Right forelimb (tissue), 1 donor: ENCODE measurements around the gene ZSCAN23.
"Not testable (repeated sequence)": the region's sequence is repeated elsewhere in the genome, so short reads cannot be mapped to it uniquely, and the experiment has no call there.

ENCODE experiments used
- DNase-seq: peaks from one replicate; pipeline ENCODE4 v3.0.0-alpha.2; 2018

Gene ZSCAN23

GRCh38 chr6:28443112-28443773 lies at the start of gene ZSCAN23:
Gene ZSCAN23, minus strand, starts transcription at chr6:28443491. Its CDS starts 7,225 bp downstream, at chr6:28436266.
- peak; percentile 86 for DNase-seq

GRCh38 chr6:28491984-28492317 lies 48.7 kb upstream of the ZSCAN23 start:
- DNase-seq, result no peak

GRCh38 chr6:28490205-28490890 lies 47.1 kb upstream of the ZSCAN23 start:
- peak; percentile 61 for DNase-seq

DNA sequence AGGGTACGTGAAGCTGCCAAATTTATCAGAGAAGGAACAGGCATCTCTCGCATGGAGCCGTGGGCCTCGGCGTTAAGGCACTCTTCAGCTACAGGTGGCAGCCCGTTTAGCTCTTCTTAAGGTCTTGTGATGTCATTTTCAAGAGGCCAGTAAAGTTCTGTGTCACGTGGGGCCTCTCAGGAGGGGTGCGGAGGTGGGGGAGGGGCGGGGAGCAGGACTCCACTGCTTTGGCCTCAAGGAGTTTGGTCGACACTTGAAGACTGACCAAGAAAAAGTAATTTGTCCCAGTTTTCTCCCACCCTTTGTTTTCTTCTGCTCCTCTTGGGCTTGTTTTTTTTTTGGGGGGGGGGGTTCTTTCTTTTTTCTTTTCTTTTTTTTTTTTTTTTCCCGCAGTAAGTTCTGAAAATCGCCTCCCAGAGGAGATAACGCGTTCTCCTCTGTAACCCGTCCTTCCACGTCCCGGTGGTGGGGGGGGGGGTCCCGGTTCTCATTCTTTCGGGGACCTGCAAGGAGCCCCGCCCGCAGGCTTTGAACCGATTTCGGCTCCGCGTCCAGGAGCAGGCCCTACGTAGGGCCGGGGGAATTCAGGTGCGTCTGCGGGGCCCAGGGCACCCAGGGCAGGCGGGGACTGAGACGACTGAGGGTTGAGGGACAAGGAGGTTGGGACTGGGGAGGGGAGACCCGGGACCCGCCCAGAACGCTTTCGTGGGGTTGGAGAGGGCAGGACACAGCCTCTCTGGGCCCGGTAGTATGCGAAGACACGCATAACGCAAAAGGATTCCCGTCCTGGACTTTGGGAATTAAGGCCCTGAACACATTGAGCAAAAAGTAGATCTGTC lies 46.3 kb upstream of the ZSCAN23 start:
- peak; percentile 67 for DNase-seq

DNA sequence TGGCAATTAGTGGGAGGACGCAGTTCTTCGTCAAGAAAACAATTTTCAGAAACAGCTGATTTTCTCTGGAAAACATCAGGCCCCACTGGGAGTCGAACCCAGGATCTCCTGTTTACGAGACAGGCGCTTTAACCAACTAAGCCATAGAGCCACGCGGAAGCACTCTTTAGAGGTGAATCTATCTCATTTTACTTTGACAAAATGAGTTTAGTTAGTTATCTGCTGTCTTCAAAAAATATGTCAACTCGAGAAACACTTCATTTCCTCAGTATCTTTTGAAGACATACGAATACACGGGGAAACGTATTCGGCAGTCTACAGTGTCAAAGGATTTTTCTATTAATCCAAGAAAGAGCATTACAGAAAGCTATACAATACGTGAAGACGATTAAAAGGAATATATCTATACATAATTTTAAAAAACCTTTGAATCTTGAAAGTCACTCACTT lies 45.6 kb upstream of the ZSCAN23 start:
- DNase-seq, result no peak

DNA sequence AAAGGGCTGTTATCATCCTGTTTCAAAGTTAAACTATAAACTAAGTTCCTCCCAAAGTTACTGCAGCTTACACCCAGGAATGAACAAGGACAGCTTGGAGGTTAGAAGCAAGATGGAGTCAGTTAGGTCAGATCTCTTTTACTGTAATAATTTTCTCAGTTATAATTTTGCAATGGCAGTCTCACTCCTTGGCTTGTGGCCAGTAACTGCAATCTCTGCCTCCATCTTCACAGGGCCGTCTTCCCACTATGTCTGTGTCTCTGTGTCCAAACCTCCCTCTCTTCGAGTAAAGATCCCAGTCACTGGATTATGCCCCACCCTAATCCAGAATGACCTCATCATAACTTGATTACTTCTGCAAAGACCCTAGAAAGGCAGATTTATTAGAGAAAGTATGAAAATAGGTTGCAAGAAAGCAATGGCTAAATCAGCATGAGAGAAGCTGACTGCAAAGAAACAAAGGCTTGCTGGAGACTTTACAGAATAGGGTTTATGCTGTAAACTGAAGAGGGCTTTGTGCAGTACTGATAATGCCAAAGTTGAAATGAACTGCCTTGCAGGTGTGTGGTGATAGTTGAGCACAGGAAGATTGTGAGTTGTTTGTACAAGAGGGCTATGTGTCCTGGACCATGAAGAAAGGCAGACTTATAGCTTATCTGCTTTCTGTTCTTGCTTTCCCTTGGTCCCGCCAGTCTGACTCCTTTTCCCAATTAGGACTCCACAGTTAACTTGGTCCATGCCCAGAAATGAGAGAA lies 43.9 kb upstream of the ZSCAN23 start:
- no peak for DNase-seq

- no peak for DNase-seq
These were observed 43.2 kb upstream of the ZSCAN23 start for GRCh38 chr6:28486533-28486932.

DNA sequence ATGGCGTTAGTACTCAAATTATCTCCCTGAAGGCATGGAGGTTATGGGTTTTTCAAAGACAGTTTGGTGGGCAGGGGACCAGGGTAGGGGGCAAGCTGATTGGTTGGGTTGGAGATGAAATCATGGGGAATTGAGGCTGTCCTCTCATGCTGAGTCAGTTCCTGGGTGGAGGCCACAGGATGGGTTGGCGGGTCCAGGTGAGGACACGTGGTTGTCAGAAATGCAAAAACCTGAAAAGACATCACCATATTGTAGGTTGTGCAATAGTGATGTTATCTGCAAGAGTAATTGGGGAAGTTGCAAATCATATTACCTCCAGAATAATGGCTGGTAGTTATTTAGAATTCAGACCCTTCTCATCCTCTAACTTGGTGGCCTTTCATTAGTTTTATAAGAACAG lies 42.2 kb upstream of the ZSCAN23 start:
- DNase-seq, result no peak

DNA sequence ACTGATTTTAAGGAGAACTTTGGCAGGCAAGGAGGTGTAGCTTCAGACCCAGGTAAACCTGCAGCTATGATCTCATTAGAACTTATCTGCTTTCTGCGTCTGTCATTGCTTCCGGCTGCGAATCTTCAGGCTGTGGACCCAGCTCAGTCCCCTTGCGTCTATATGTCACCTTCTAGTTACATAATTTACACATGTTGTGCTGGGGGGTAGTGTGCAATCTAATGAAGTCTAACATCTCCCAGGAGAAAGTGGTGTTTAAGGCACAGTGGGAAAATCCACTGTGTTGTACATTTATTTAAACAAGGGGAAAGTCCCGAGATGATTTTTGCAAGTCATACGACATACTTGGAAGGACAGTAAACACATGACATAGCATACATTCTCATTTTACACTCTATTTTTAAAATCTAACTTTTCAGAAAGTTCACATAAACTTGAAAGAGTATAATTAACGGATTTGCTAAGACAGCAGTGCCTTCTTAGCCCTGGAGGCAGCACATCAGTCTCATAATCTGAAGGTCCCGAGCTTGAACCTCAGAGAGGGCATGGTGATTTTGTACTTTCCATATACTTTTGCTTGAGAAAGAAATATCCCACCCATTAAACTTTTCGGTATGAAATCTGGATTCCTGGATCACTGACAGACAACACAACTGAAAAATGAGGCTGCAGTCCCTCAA lies 37.1 kb upstream of the ZSCAN23 start:
- DNase-seq, result no peak

GRCh38 chr6:28478518-28478917 lies 35.2 kb upstream of the ZSCAN23 start:
- no peak for DNase-seq

DNA sequence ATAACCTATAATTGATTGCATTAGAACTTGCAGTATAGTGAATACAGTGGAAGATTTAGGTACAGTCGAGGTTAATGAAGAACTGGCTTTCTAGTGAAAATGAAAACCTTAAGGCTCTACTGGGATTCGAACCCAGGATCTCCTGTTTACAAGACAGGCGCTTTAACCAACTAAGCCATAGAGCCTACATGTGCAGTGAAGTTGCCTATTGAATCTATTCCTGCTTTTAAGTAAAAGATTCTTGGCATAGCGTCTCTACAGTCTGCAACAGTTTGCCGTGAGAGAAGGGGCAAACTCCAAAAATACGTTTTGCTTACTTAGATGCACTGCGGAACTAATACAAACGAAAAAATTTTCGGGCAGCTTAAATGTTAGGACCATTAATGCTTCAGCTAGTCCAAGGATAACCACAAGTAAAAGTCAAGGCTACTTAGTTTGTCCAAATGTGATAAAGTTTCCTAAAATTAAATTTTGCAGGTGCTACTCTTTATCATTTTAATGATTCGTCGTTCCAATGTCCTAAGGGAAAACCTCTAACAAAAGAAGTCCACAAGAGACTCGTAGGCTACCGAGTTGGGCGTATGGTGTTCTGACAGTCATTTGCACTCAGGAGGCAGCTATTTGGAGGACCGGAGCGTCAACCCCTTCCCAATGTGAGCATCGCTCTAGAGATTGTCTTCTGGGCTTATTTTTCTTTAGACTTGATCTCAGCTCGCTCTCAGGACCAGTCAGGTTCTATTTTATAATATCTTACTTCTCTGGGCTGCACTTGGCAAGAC lies 31.3 kb upstream of the ZSCAN23 start:
- DNase-seq, result no peak

DNA sequence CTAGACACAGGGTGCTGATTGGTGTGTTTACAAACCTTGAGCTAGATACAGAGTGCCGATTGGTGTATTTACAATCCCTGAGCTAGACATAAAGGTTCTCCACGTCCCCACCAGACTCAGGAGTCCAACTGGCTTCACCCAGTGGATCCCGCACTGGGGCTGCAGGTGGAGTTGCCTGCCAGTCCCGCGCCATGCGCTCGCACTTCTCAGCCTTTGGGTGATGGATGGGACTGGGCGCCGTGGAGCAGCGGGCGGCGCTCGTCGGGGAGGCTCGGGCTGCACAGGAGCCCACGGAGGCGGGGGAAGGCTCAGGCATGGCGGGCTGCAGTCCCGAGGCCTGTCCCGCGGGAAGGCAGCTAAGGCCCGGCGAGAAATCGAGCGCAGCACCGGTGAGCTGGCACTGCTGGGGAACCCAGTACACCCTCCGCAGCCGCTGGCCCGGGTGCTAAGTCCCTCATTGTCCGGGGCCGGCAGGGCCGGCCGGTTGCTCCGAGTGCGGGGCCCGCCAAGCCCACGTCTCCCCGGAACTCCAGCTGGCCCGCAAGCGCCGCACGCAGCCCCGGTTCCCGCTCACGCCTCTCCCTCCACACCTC lies 26.0 kb upstream of the ZSCAN23 start:
- DNase-seq, result not testable (repeated sequence)

DNA sequence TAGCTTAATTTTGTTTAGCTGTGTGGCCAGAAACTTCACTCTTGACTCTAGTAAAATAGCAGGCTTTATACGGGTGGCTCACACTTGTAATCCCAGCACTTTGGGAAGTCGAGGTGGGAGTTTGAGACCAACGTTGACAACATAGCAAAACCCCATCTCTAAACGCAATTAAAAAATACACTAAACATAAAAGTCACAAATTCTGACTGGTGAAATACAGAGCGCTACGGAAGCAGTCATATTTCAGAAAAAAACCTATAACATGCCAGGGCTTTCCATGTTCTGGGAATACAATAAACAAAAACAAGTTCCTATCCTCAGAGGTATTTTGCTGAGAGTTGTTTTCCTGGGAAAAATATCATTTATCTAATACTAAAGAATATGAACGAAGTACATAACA lies 24.8 kb upstream of the ZSCAN23 start:
- no peak for DNase-seq

DNA sequence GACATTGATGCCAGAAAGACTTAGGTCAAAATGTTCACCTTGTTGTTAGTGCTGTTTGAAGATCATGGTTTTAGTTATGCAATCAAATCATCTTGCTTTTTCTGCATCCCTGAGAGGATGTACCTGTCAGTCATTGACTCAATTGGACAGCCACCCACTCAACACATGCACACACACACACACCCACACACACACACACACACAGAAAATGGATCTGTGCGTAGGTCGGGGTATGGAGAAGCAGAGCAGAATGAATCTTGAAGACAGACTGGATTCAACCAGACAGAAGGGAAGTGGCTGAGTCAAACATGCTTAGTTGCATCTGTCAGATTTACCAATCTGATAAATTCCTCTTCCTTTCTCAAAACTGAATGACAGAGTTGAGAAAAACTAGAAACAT lies 19.1 kb upstream of the ZSCAN23 start:
- no peak for DNase-seq

GRCh38 chr6:28458568-28458967 lies 15.3 kb upstream of the ZSCAN23 start:
- DNase-seq, result no peak

DNA sequence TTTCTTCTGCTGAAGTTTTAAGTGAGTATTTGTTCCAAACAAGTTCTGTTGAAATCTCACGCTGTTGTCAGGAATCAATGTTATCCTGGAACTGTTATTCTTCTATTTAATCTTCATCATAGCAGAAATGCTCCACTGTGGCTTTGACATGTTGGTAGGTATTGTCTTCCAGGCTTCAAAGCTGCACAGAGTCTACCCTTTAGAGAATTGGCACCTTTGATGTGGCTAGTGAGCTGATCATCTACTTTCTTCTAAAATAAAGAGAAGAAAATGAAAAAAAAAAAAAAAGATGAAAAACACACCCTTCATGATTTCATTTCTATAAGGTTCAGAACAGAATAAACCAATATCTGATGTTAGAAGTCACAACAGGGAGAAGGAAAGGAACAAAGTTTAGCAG lies 5.8 kb upstream of the ZSCAN23 start:
- no peak for DNase-seq

DNA sequence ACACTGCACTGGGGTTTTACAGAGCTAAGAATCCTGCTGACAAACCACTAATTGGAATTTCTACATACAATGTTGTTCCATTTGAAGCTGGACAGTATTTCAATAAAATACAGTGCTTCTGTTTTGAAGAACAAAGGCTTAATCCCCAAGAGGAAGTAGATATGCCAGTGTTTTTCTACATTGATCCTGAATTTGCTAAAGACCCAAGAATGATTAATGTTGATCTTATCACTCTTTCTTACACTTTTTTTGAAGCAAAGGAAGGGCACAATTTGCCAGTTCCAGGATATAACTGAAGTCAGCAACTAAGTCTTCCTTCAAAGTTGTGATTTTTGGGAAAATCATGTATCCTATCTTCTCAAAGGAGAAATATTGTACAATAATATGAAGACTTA lies 4.2 kb upstream of the ZSCAN23 start:
- not testable (repeated sequence) for DNase-seq

GRCh38 chr6:28446818-28447511 lies 3.7 kb upstream of the ZSCAN23 start:
- peak; percentile 55 for DNase-seq

- DNase-seq, result not testable (repeated sequence)
These were observed 1.5 kb upstream of the ZSCAN23 start for GRCh38 chr6:28444759-28445158.

- no peak for DNase-seq
These were observed 705 bp downstream of the ZSCAN23 start for GRCh38 chr6:28442586-28442985.

DNA sequence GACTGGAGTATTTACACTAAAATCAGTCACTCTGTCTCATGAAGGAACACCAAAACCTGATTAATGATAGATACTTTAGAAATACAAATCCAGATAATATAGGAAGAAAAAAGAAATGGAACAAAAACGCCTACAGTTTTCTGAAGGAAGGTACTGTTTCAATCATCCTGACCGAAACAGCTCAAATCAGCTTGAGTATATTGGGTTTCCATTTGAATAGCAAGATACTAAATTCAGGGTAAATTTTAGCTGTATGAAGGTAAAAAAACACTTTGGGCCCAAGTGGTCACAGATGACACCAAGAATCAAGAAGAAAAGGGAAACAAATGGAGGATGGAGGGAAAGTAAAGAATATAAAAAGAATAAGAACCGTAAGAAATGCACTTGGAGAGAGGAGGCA lies 6.9 kb downstream of the ZSCAN23 start:
- no peak for DNase-seq
